Measurements from ENCODE around the gene RBM19. TPM values are rescaled to one million over a fixed set of nuclear protein-coding genes. Genes with fewer than 3 reads are reported as not detected.

RBM19 gene
- total and polyA plus RNA-seq, 3 experiments from 2014 or later, result 12.6 to 114 (median 109) TPM

- Mint-ChIP-seq H3K27ac (no peak overlapping the region), H3K4me3 (no peak overlapping the region), H3K36me3 (peaks cover 15 to 94% (median 40%) of the 10 kb centered on the region in 3 donors), H3K27me3 (no peaks in the 10 kb centered on the region), H3K9me3 (no peaks in the 10 kb centered on the region), H3K4me1 (peaks cover 3 to 21% (median 8%) of the 10 kb centered on the region in 3 donors)
- no peak overlapping the region for H3K4me3 ChIP-seq (ENCODE audit: low read length)
- peaks cover 45% of the 10 kb centered on the region for H3K36me3 ChIP-seq (ENCODE audit: insufficient read depth, low read length)
- DNase-seq, result no peak
- H3K27me3 ChIP-seq (ENCODE audit: insufficient read depth, low read length, poor library complexity, severe bottlenecking), result no peaks in the 10 kb centered on the region
- H3K4me1 ChIP-seq (ENCODE audit: insufficient read depth, low read length), result no peaks in the 10 kb centered on the region
- ChIA-PET POLR2A (no interaction called here), CTCF (interaction anchor here (1.0 kb wide), 1 partner anchor 8 kb away, joined by 3 read pairs; no protein-coding TSS in a partner anchor)
- H3K27ac ChIP-seq (ENCODE audit: low read depth, low read length), result no peak overlapping the region
- H3K9me3 ChIP-seq (ENCODE audit: low read length), result no peaks in the 10 kb centered on the region
Measured at GRCh38 chr12:113924341-113924740, 41.8 kb downstream of the RBM19 start.

DNA sequence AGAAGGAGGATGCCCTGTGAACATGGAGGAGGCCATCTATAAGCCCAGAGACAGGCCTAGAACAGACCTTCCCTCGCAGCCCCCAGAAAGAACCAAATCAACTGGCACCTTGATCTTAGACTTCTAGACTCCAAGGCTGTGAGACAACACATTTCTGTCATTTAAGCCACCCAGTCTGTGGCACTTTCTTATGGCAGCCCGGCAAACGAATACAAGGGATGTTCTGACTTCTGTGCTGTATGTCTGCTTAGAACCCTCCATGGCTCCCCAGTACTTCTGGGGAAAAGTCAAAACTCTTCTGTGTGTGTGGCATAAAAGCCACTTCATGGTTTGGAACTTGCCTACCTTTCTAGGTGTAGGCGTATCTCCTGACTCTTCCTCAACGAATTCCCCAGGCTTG is 42.9 kb downstream of the RBM19 start:
- no peaks in the 10 kb centered on the region for H3K27me3 Mint-ChIP-seq
- no peak for DNase-seq
- peaks cover 15 to 89% (median 33%) of the 10 kb centered on the region in 3 donors for H3K36me3 Mint-ChIP-seq

DNA sequence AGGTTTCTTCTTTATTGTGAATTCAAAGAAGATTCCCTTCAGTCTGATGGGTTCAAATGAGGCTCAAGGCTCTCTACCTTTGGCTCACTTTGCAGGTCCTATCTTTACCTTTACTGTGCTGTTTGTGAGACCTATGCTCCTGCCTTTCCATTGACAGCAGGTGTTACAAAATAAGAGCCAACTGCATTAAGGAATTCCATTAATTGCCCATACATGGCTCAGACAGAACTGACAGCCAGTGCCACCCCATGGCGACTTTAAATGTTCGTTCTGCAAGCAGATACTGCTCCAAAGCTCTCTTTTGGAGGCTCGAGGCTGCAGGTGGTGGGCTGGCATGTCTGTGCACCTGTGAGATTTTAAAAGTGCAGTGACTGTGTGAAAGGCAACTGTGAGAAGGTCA is 44.7 kb downstream of the RBM19 start:
- Histone ChIP-seq H3K27ac (ENCODE audit: low read depth, low read length) (no peak overlapping the region), H3K36me3 (ENCODE audit: insufficient read depth, low read length) (peaks cover 45% of the 10 kb centered on the region), H3K4me3 (ENCODE audit: low read length) (no peak overlapping the region), H3K27me3 (ENCODE audit: insufficient read depth, low read length, poor library complexity, severe bottlenecking) (no peaks in the 10 kb centered on the region), H3K4me1 (ENCODE audit: insufficient read depth, low read length) (no peaks in the 10 kb centered on the region), H3K9me3 (ENCODE audit: low read length) (no peaks in the 10 kb centered on the region)
- DNase-seq, result no peak
- H3K4me1 Mint-ChIP-seq, result peaks cover 0 to under 1% (median 0%) of the 10 kb centered on the region in 3 donors
- no peak overlapping the region for H3K27ac Mint-ChIP-seq
- ChIA-PET POLR2A (no interaction called here), CTCF (no interaction called here)
- H3K9me3 Mint-ChIP-seq, result no peaks in the 10 kb centered on the region
- H3K4me3 Mint-ChIP-seq, result no peak overlapping the region
- no peaks in the 10 kb centered on the region for H3K27me3 Mint-ChIP-seq
- H3K36me3 Mint-ChIP-seq, result peaks cover 8 to 91% (median 34%) of the 10 kb centered on the region in 3 donors

More for the DNA sequence above, 42.9 kb downstream of the RBM19 start:
- peaks cover 41% of the 10 kb centered on the region for H3K36me3 ChIP-seq (ENCODE audit: insufficient read depth, low read length)
- H3K27ac ChIP-seq (ENCODE audit: low read depth, low read length), result no peak overlapping the region
- no peaks in the 10 kb centered on the region for H3K9me3 ChIP-seq (ENCODE audit: low read length)
- Mint-ChIP-seq H3K27ac (peak overlapping the region in 1 of 8 donors; percentile 63), H3K9me3 (no peaks in the 10 kb centered on the region), H3K4me1 (peaks cover 0 to 10% (median 4%) of the 10 kb centered on the region in 3 donors), H3K4me3 (no peak overlapping the region)
- ChIA-PET CTCF (no interaction called here), POLR2A (no interaction called here)
- no peaks in the 10 kb centered on the region for H3K27me3 ChIP-seq (ENCODE audit: insufficient read depth, low read length, poor library complexity, severe bottlenecking)
- H3K4me1 ChIP-seq (ENCODE audit: insufficient read depth, low read length), result no peaks in the 10 kb centered on the region
- H3K4me3 ChIP-seq (ENCODE audit: low read length), result no peak overlapping the region

DNA sequence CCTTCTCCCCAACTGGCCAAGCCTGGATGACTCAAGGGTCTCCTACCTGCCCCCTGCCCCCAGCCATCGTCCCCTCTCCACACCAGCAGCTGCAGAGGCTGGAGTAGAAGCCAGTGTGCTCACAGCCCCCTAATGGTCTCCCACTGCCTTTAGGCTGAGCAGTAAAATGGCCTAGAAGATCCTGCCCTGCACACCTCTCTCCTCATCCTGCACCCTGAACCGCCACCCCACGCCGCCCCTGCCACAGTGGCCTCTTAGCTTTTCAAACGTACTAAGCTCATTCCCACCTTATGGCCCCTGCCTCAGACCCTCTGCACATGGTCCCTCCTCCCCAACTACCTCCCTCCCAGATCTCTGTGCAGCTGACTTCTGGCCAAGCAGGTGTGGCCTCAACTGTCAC is 46.3 kb downstream of the RBM19 start:
- Mint-ChIP-seq H3K36me3 (peaks cover 13 to 91% (median 32%) of the 10 kb centered on the region in 3 donors), H3K4me3 (no peak overlapping the region), H3K27me3 (no peaks in the 10 kb centered on the region), H3K9me3 (no peaks in the 10 kb centered on the region), H3K27ac (no peak overlapping the region), H3K4me1 (no peaks in the 10 kb centered on the region)
- DNase-seq, result no peak
- peaks cover 31% of the 10 kb centered on the region for H3K36me3 ChIP-seq (ENCODE audit: insufficient read depth, low read length)
- no peak overlapping the region for H3K4me3 ChIP-seq (ENCODE audit: low read length)
- no peaks in the 10 kb centered on the region for H3K27me3 ChIP-seq (ENCODE audit: insufficient read depth, low read length, poor library complexity, severe bottlenecking)
- ChIA-PET CTCF (interaction anchor here (1.1 kb wide), 1 partner anchor 16 kb away, joined by 3 read pairs; no protein-coding TSS in a partner anchor), POLR2A (no interaction called here)
- no peak overlapping the region for H3K27ac ChIP-seq (ENCODE audit: low read depth, low read length)
- H3K4me1 ChIP-seq (ENCODE audit: insufficient read depth, low read length), result no peaks in the 10 kb centered on the region
- no peaks in the 10 kb centered on the region for H3K9me3 ChIP-seq (ENCODE audit: low read length)

DNA sequence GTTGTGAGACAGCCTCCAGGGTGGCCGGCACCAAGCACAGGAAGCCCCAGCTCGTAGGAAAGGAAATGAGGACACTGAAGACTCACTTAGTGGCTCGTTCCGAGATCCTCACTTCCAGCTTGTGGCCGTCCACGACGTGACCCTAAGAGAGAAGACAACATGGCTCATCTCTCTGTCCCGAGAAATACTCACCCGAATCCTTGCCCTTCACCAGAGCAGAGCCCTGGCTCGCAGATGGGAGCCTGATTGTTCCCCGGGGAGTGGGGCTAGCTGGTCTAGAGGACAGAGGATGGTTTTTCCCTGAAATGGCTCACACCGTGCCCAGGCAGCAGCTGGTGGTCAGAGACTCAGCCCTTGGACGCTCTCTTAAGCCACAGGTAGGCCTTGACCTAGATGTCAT is 47.8 kb downstream of the RBM19 start:
- Histone ChIP-seq H3K27ac (ENCODE audit: low read depth, low read length) (no peak overlapping the region), H3K4me3 (ENCODE audit: low read length) (no peak overlapping the region), H3K27me3 (ENCODE audit: insufficient read depth, low read length, poor library complexity, severe bottlenecking) (no peaks in the 10 kb centered on the region), H3K36me3 (ENCODE audit: insufficient read depth, low read length) (peaks cover 16% of the 10 kb centered on the region), H3K9me3 (ENCODE audit: low read length) (no peaks in the 10 kb centered on the region), H3K4me1 (ENCODE audit: insufficient read depth, low read length) (no peaks in the 10 kb centered on the region)
- Mint-ChIP-seq H3K4me1 (no peaks in the 10 kb centered on the region), H3K36me3 (peaks cover 13 to 88% (median 29%) of the 10 kb centered on the region in 3 donors), H3K9me3 (no peaks in the 10 kb centered on the region), H3K4me3 (no peak overlapping the region), H3K27ac (no peak overlapping the region), H3K27me3 (no peaks in the 10 kb centered on the region)
- ChIA-PET CTCF (no interaction called here), POLR2A (no interaction called here)
- no peak for DNase-seq

GRCh38 chr12:113917393-113917792 is 48.7 kb downstream of the RBM19 start:
- Histone ChIP-seq H3K4me1 (ENCODE audit: insufficient read depth, low read length) (no peaks in the 10 kb centered on the region), H3K27me3 (ENCODE audit: insufficient read depth, low read length, poor library complexity, severe bottlenecking) (no peaks in the 10 kb centered on the region), H3K4me3 (ENCODE audit: low read length) (no peak overlapping the region), H3K9me3 (ENCODE audit: low read length) (no peaks in the 10 kb centered on the region), H3K27ac (ENCODE audit: low read depth, low read length) (no peak overlapping the region), H3K36me3 (ENCODE audit: insufficient read depth, low read length) (peaks cover 13% of the 10 kb centered on the region)
- H3K27me3 Mint-ChIP-seq, result no peaks in the 10 kb centered on the region
- peaks cover 13 to 87% (median 31%) of the 10 kb centered on the region in 3 donors for H3K36me3 Mint-ChIP-seq
- DNase-seq, result no peak
- H3K4me1 Mint-ChIP-seq, result no peaks in the 10 kb centered on the region
- no peak overlapping the region for H3K4me3 Mint-ChIP-seq
- H3K9me3 Mint-ChIP-seq, result no peaks in the 10 kb centered on the region
- ChIA-PET CTCF (no interaction called here), POLR2A (interaction anchor here (0.5 kb wide), 1 partner anchor 606 kb away, joined by 3 read pairs; no protein-coding TSS in a partner anchor)
- no peak overlapping the region for H3K27ac Mint-ChIP-seq

DNA sequence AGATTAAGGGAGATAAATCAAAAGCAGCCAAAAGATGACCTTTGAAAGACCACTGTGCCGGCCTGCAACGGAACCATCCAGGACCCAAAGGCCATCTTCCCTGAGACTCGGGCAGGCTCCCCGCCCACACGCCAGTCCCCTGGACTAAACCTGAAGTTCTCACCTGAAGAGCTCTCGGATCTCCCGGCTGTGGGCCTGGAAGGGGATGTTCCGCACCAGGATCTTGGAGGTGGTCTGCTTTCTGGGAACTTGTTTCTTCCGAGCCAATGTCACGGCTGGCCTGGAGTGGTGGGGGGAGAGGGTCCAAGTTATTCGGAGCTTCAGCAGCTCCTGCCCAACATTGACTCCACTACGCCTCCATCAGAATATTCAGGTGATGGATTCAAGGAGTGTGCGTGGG is 51.3 kb downstream of the RBM19 start:
- ChIA-PET CTCF (no interaction called here), POLR2A (no interaction called here)
- DNase-seq, result no peak
- peak overlapping the region in 1 of 8 donors; percentile 42 for H3K27ac Mint-ChIP-seq
- no peak overlapping the region for H3K4me3 Mint-ChIP-seq
- no peaks in the 10 kb centered on the region for H3K4me1 ChIP-seq (ENCODE audit: insufficient read depth, low read length)
- H3K9me3 ChIP-seq (ENCODE audit: low read length), result no peaks in the 10 kb centered on the region
- no peak overlapping the region for H3K4me3 ChIP-seq (ENCODE audit: low read length)
- no peak overlapping the region for H3K27ac ChIP-seq (ENCODE audit: low read depth, low read length)
- no peaks in the 10 kb centered on the region for H3K27me3 ChIP-seq (ENCODE audit: insufficient read depth, low read length, poor library complexity, severe bottlenecking)
- H3K36me3 ChIP-seq (ENCODE audit: insufficient read depth, low read length), result peaks cover 13% of the 10 kb centered on the region
- H3K27me3 Mint-ChIP-seq, result no peaks in the 10 kb centered on the region
- H3K36me3 Mint-ChIP-seq, result peaks cover 5 to 85% (median 23%) of the 10 kb centered on the region in 3 donors
- H3K4me1 Mint-ChIP-seq, result no peaks in the 10 kb centered on the region
- H3K9me3 Mint-ChIP-seq, result no peaks in the 10 kb centered on the region

DNA sequence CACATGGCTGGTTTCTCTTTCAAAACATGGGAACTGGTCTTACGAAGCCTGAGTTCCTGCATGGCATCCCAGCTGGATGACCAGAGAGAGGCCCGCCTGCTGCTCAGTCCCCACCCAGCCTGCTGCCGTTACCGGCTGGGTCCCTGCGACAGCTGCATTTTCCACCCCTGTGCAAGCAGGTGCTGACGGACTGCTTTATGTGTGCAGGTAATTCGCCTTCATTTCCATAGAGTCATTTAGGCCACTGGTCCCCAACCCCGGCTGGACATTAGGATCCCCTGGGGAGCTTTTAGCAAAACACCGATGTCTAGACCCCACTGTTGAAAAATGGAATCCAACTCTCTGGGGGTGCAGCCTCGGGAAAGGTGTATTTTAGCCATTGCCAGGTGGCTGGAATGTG is 51.9 kb downstream of the RBM19 start:
- Histone ChIP-seq H3K27me3 (ENCODE audit: insufficient read depth, low read length, poor library complexity, severe bottlenecking) (no peaks in the 10 kb centered on the region), H3K9me3 (ENCODE audit: low read length) (no peaks in the 10 kb centered on the region), H3K4me1 (ENCODE audit: insufficient read depth, low read length) (no peaks in the 10 kb centered on the region), H3K4me3 (ENCODE audit: low read length) (no peak overlapping the region), H3K36me3 (ENCODE audit: insufficient read depth, low read length) (peaks cover 13% of the 10 kb centered on the region), H3K27ac (ENCODE audit: low read depth, low read length) (no peak overlapping the region)
- Mint-ChIP-seq H3K27ac (no peak overlapping the region), H3K27me3 (no peaks in the 10 kb centered on the region), H3K4me1 (no peaks in the 10 kb centered on the region), H3K36me3 (peaks cover 5 to 88% (median 28%) of the 10 kb centered on the region in 3 donors), H3K4me3 (no peak overlapping the region), H3K9me3 (no peaks in the 10 kb centered on the region)
- DNase-seq, result no peak
- ChIA-PET POLR2A (no interaction called here), CTCF (interaction anchor here (1.3 kb wide), 1 partner anchor 75 kb away, joined by 3 read pairs; no protein-coding TSS in a partner anchor)
